Stimulated activated CD4-positive, alpha-beta T cell treated with anti-CD3 and anti-CD28 coated beads, Interleukin-1b, Interleukin-23, amount 100 ng/mL, for 24 hours (primary cell): Measurements from ENCODE around the gene YPEL2.

ENCODE experiments used
- DNase-seq, 4 experiments: peaks; one replicate each; pipeline ENCODE4 v3.0.0-alpha.2; 2020; ENCODE audit warnings: low read depth in 4 of 4, low spot score in 1 of 4

The YPEL2 gene

GRCh38 chr17:59356543-59357218 is 25.2 kb downstream of the YPEL2 start:
- DNase-seq = no peak

GRCh38 chr17:59357219-59357697 is 25.8 kb downstream of the YPEL2 start:
- no peak for DNase-seq

- no peak for DNase-seq
Measured at GRCh38 chr17:59357929-59358328, 26.5 kb downstream of the YPEL2 start.

- no peak for DNase-seq
Measured at GRCh38 chr17:59361386-59361785, 29.9 kb downstream of the YPEL2 start.

GRCh38 chr17:59361916-59362810 is 30.7 kb downstream of the YPEL2 start:
- no peak for DNase-seq

GRCh38 chr17:59362811-59363205 is 31.4 kb downstream of the YPEL2 start:
- DNase-seq = no peak

- no peak for DNase-seq
Measured at GRCh38 chr17:59365383-59365981, 34.0 kb downstream of the YPEL2 start.

- DNase-seq = no peak
Measured at GRCh38 chr17:59366040-59366757, 34.7 kb downstream of the YPEL2 start.

- no peak for DNase-seq
Measured at GRCh38 chr17:59366773-59367656, 35.6 kb downstream of the YPEL2 start.

- no peak for DNase-seq
Measured at GRCh38 chr17:59367657-59368045, 36.2 kb downstream of the YPEL2 start.

- DNase-seq = no peak
Measured at GRCh38 chr17:59368218-59368857, 36.9 kb downstream of the YPEL2 start.

- no peak for DNase-seq
Measured at GRCh38 chr17:59369031-59369975, 37.8 kb downstream of the YPEL2 start.

- DNase-seq = no peak
Measured at GRCh38 chr17:59370593-59371299, 39.3 kb downstream of the YPEL2 start.

- no peak for DNase-seq
Measured at GRCh38 chr17:59371416-59372100, 40.1 kb downstream of the YPEL2 start.

- DNase-seq = no peak
Measured at GRCh38 chr17:59372138-59372751, 40.8 kb downstream of the YPEL2 start.

- no peak for DNase-seq
Measured at GRCh38 chr17:59373882-59374495, 42.5 kb downstream of the YPEL2 start.

GRCh38 chr17:59374612-59375011 is 43.2 kb downstream of the YPEL2 start:
- no peak for DNase-seq
